Fibroblast of lung (primary cell): ENCODE data around the gene SMIM12.

Experiments
- EZH2 ChIP-seq: IDR thresholded peaks from 2 replicates; pipeline ENCODE4 v1.5.1; 2012; ENCODE audit warnings: low read length, control low read depth, mild to moderate bottlenecking; ENCODE audit errors: missing control alignments
- TF ChIP-seq, protein P1 (sequence below), 2 donors: IDR thresholded peaks in 1 of 2; conservative IDR thresholded peaks in 1 of 2; 1 replicate in 1 of 2; 2 replicates in 1 of 2; pipeline ENCODE4 v1.5.1; 2011 to 2012; ENCODE audit warnings: low read length in 2 of 2, control low read depth in 1 of 2, inconsistent platforms in 1 of 2, low read depth in 1 of 2, mild to moderate bottlenecking in 1 of 2

DNA sequence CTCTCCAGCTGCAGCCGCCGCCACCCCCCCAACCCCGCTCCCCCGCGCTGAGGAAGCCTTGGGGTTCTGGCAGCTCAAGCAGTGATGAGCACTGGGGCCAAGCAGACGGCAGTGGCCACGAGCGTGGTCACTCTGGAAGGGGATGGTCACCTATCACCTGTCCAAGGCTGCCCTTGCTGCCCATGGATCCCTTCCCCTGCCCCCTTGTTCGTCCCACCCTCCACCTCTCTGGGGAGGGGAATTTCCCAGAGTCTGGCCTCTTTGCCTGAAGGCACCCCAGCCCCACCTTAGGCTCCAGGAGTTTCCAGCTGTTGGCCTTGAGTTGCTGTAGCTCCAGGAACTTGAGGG lies 7.2 kb upstream of the SMIM12 start:
- TF ChIP-seq, protein P1, sequence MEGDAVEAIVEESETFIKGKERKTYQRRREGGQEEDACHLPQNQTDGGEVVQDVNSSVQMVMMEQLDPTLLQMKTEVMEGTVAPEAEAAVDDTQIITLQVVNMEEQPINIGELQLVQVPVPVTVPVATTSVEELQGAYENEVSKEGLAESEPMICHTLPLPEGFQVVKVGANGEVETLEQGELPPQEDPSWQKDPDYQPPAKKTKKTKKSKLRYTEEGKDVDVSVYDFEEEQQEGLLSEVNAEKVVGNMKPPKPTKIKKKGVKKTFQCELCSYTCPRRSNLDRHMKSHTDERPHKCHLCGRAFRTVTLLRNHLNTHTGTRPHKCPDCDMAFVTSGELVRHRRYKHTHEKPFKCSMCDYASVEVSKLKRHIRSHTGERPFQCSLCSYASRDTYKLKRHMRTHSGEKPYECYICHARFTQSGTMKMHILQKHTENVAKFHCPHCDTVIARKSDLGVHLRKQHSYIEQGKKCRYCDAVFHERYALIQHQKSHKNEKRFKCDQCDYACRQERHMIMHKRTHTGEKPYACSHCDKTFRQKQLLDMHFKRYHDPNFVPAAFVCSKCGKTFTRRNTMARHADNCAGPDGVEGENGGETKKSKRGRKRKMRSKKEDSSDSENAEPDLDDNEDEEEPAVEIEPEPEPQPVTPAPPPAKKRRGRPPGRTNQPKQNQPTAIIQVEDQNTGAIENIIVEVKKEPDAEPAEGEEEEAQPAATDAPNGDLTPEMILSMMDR (conservative IDR thresholded peaks at IDR 0.05 in 1 of 2, IDR thresholded peaks at IDR 0.05 in 1 of 2; ENCODE audit: low read depth in 1 of 2, low read length in 2 of 2), result no peak
- TF ChIP-seq EZH2, result no peak
